Spinal cord (tissue), 10 donors: ENCODE results near the gene CD72. TPM values are rescaled to one million over a fixed set of nuclear protein-coding genes. Genes with fewer than 3 reads are reported as not detected.

Experiments
- DNase-seq, 6 donors: peaks; one replicate each; pipeline versions ENCODE4 v3.0.0 to v3.0.0-alpha.2; 2013 to 2015; ENCODE audit warnings: low spot score in 6 of 6, low read depth in 4 of 6
- H3K27ac ChIP-seq: one replicate; pipeline ENCODE4 v1.5.1; 2013; ENCODE audit warnings: low read depth, low read length, control low read depth
- H3K27me3 ChIP-seq: one replicate; pipeline ENCODE4 v1.6.1; 2013; ENCODE audit warnings: low read length; ENCODE audit not compliant: control insufficient read depth, insufficient read depth
- H3K36me3 ChIP-seq: one replicate; pipeline ENCODE4 v1.6.1; 2013; ENCODE audit warnings: low read length; ENCODE audit not compliant: control insufficient read depth, insufficient read depth
- H3K4me1 ChIP-seq: one replicate; pipeline ENCODE4 v1.6.1; 2013; ENCODE audit warnings: low read length; ENCODE audit not compliant: control insufficient read depth, insufficient read depth
- H3K4me3 ChIP-seq: one replicate; pipeline ENCODE4 v1.5.1; 2013; ENCODE audit warnings: low read depth, low read length, control low read depth
- H3K9me3 ChIP-seq: one replicate; pipeline ENCODE4 v1.6.1; 2013; ENCODE audit warnings: low read length; ENCODE audit not compliant: control insufficient read depth, insufficient read depth
- whole genome bisulfite sequencing: methylation state at CpG from one replicate; pipeline ENCODE4 v1.1.5; 2013; ENCODE audit warnings: missing lambda C conversion rate; ENCODE audit not compliant: insufficient coverage; 5-methylcytosine and 5-hydroxymethylcytosine counted together
- polyA plus RNA-seq, 2 donors: library from polyadenylated mRNA; unstranded; fragments of 120-200 nt; gene quantifications; one replicate each; pipeline ENCODE4 v1.2.1, GENCODE V29; 2013; ENCODE audit not compliant: insufficient read length in 2 of 2
- small RNA-seq: library from RNA; depleted of rRNA; stranded (forward); fragments of <200 nt; gene quantifications from one replicate; pipeline ENCODE3, GENCODE V24; 2014; ENCODE audit warnings: low replicate concordance
- total RNA-seq, 2 donors: library from RNA; depleted of rRNA in 1 of 2; stranded (reverse); fragments of 120-200 nt in 1 of 2; fragments of >200 nt in 1 of 2; gene quantifications; one replicate each; pipeline versions ENCODE4 v1.2.3 to v1.2.4, GENCODE V29; 2013 to 2014
- donor health status: healthy.

Gene CD72
- total and polyA plus RNA-seq, 4 donors: 0.40 to 1.7 (median 1.5) TPM

- H3K36me3 ChIP-seq: peaks cover 55% of the 10 kb centered on the region
- no peaks in the 10 kb centered on the region for H3K9me3 ChIP-seq
- peaks cover 36% of the 10 kb centered on the region for H3K4me1 ChIP-seq
- 89% methylated on average over 19 of the region's 20 CpGs for WGBS
- no peaks in the 10 kb centered on the region for H3K27me3 ChIP-seq
- no peak overlapping the region for H3K4me3 ChIP-seq
- DNase-seq: no peak
- H3K27ac ChIP-seq: peak overlapping the region; percentile 2
These were observed 55.1 kb downstream of the CD72 start for GRCh38 chr9:35562895-35563780.

- H3K36me3 ChIP-seq: peaks cover 68% of the 10 kb centered on the region
- no peak for DNase-seq
- H3K27me3 ChIP-seq: no peaks in the 10 kb centered on the region
- H3K4me1 ChIP-seq: peaks cover 36% of the 10 kb centered on the region
- H3K9me3 ChIP-seq: no peaks in the 10 kb centered on the region
- H3K4me3 ChIP-seq: no peak overlapping the region
- WGBS: 88% methylated on average over 2 of the region's 6 CpGs
- H3K27ac ChIP-seq: no peak overlapping the region
These were observed 56.5 kb downstream of the CD72 start for GRCh38 chr9:35561468-35562261.

- peaks cover 77% of the 10 kb centered on the region for H3K36me3 ChIP-seq
- WGBS: 75% methylated on average over 24 of the region's 24 CpGs
- H3K9me3 ChIP-seq: no peaks in the 10 kb centered on the region
- H3K4me1 ChIP-seq: peaks cover 36% of the 10 kb centered on the region
- H3K27ac ChIP-seq: no peak overlapping the region
- no peak overlapping the region for H3K4me3 ChIP-seq
- no peaks in the 10 kb centered on the region for H3K27me3 ChIP-seq
- no peak for DNase-seq
These were observed 57.4 kb downstream of the CD72 start for GRCh38 chr9:35560625-35561337.

Small RNA genes lying within 50 kb of the gene (small RNA-seq; reads per million reads assigned to genes)
- gene MIR4667 (0.08 reads per million), gene RMRP (not detected), gene RPS29P17 (not detected)

Other genes starting within 250 kb of the CD72 start
- gene RUSC2, start 128.3 kb downstream of the CD72 start, total RNA-seq: 10 to 100 TPM; 29.2 to 32.6 TPM
- 10 to 100 TPM; 77.9 to 87.8 TPM for gene RUSC2, start 128.3 kb downstream of the CD72 start, polyA plus RNA-seq
- 10 to 100 TPM in 1 of 2 donors, 1 to 10 TPM in 1; 9.0 to 21.8 TPM for gene TESK1, start 13.2 kb downstream of the CD72 start, total RNA-seq
- 10 to 100 TPM; 66.2 to 80.8 TPM for gene TESK1, start 13.2 kb downstream of the CD72 start, polyA plus RNA-seq
- gene SIT1, start 32.5 kb upstream of the CD72 start, total RNA-seq: not detected
- under 1 TPM in 1 of 2 donors, not detected in 1; 0.36 TPM for gene SIT1, start 32.5 kb upstream of the CD72 start, polyA plus RNA-seq
- gene RMRP, start 39.6 kb upstream of the CD72 start, total RNA-seq: over 10,000 TPM; 17,832 to 50,424 TPM
- 1 to 10 TPM in 1 of 2 donors, not detected in 1; 1.8 TPM for gene RMRP, start 39.6 kb upstream of the CD72 start, polyA plus RNA-seq
- gene CCDC107, start 39.9 kb upstream of the CD72 start, total RNA-seq: 10 to 100 TPM in 1 of 2 donors, 1 to 10 TPM in 1; 8.3 to 26.6 TPM
- 10 to 100 TPM; 34.6 to 38.2 TPM for gene CCDC107, start 39.9 kb upstream of the CD72 start, polyA plus RNA-seq
- 1 to 10 TPM in 1 of 2 donors, under 1 TPM in 1; 0.79 to 1.5 TPM for gene ARHGEF39, start 46.8 kb upstream of the CD72 start, total RNA-seq
- 1 to 10 TPM; 3.2 to 4.5 TPM for gene ARHGEF39, start 46.8 kb upstream of the CD72 start, polyA plus RNA-seq
- 1 to 10 TPM in 1 of 2 donors, not detected in 1; 3.1 TPM for gene CA9, start 55.5 kb upstream of the CD72 start, total RNA-seq
- under 1 TPM; 0.38 to 0.96 TPM for gene CA9, start 55.5 kb upstream of the CD72 start, polyA plus RNA-seq
- gene TPM2, start 71.5 kb upstream of the CD72 start, total RNA-seq: 100 to 1,000 TPM in 1 of 2 donors, 10 to 100 TPM in 1; 29.6 to 191 TPM
- gene TPM2, start 71.5 kb upstream of the CD72 start, polyA plus RNA-seq: 100 to 1,000 TPM in 1 of 2 donors, 10 to 100 TPM in 1; 76.6 to 117 TPM
- 100 to 1,000 TPM in 1 of 2 donors, 10 to 100 TPM in 1; 73.7 to 135 TPM for gene TLN1, start 113.8 kb upstream of the CD72 start, total RNA-seq
- 10 to 100 TPM; 75.5 to 90.5 TPM for gene TLN1, start 113.8 kb upstream of the CD72 start, polyA plus RNA-seq
- gene CREB3, start 114.3 kb upstream of the CD72 start, total RNA-seq: 10 to 100 TPM; 29.6 to 48.2 TPM
- 10 to 100 TPM; 50.7 to 53.6 TPM for gene CREB3, start 114.3 kb upstream of the CD72 start, polyA plus RNA-seq
- gene GBA2, start 130.8 kb upstream of the CD72 start, total RNA-seq: 10 to 100 TPM; 46.9 to 74.4 TPM
- gene GBA2, start 130.8 kb upstream of the CD72 start, polyA plus RNA-seq: 100 to 1,000 TPM; 109 to 131 TPM
- 10 to 100 TPM; 12.7 to 21.2 TPM for gene RGP1, start 130.9 kb upstream of the CD72 start, total RNA-seq
- gene RGP1, start 130.9 kb upstream of the CD72 start, polyA plus RNA-seq: 10 to 100 TPM; 21.9 to 23.5 TPM
- under 1 TPM in 1 of 2 donors, not detected in 1; 0.77 TPM for gene MSMP, start 135.9 kb upstream of the CD72 start, total RNA-seq
- 1 to 10 TPM in 1 of 2 donors, not detected in 1; 1.6 TPM for gene MSMP, start 135.9 kb upstream of the CD72 start, polyA plus RNA-seq
- gene NPR2, start 173.2 kb upstream of the CD72 start, total RNA-seq: 10 to 100 TPM; 15.0 to 24.9 TPM
- 10 to 100 TPM; 36.9 to 39.5 TPM for gene NPR2, start 173.2 kb upstream of the CD72 start, polyA plus RNA-seq
- gene SPAG8, start 193.8 kb upstream of the CD72 start, total RNA-seq: 10 to 100 TPM in 1 of 2 donors, 1 to 10 TPM in 1; 4.2 to 54.4 TPM
- gene SPAG8, start 193.8 kb upstream of the CD72 start, polyA plus RNA-seq: 10 to 100 TPM; 12.7 to 16.5 TPM
- 10 to 100 TPM; 16.3 to 57.5 TPM for gene HINT2, start 196.6 kb upstream of the CD72 start, total RNA-seq
- 10 to 100 TPM; 39.4 to 43.4 TPM for gene HINT2, start 196.6 kb upstream of the CD72 start, polyA plus RNA-seq
- gene FAM221B, start 210.3 kb upstream of the CD72 start, total RNA-seq: under 1 TPM in 1 of 2 donors, not detected in 1; 0.06 TPM
- gene FAM221B, start 210.3 kb upstream of the CD72 start, polyA plus RNA-seq: under 1 TPM; 0.41 to 0.73 TPM
- 1 to 10 TPM; 7.3 to 10.0 TPM for gene TMEM8B, start 210.8 kb upstream of the CD72 start, total RNA-seq
- 10 to 100 TPM; 58.1 to 58.8 TPM for gene TMEM8B, start 210.8 kb upstream of the CD72 start, polyA plus RNA-seq